Upper lobe of right lung (tissue), 1 donor: ENCODE data around the gene TCHP. TPM values are rescaled to one million over a fixed set of nuclear protein-coding genes. Genes with fewer than 3 reads are reported as not detected.

Experiments
- ATAC-seq: fragments of 200-7000 bp; cut with Tn5 transposase; one replicate; pipeline ENCODE4 v1.9.1; 2020; ENCODE audit warnings: mild to moderate bottlenecking, moderate library complexity
- DNase-seq: peaks from one replicate; pipeline ENCODE4 v3.0.0-alpha.2; 2020
- H3K27ac ChIP-seq: fragments of 200-600 bp; one replicate; pipeline ENCODE4 v1.8.0; 2022
- H3K27me3 ChIP-seq: fragments of 200-600 bp; one replicate; pipeline ENCODE4 v1.8.0; 2022; ENCODE audit warnings: mild to moderate bottlenecking
- H3K36me3 ChIP-seq: fragments of 200-600 bp; one replicate; pipeline ENCODE4 v1.8.0; 2022
- H3K4me1 ChIP-seq: fragments of 200-600 bp; one replicate; pipeline ENCODE4 v1.8.0; 2022
- H3K4me3 ChIP-seq: fragments of 200-600 bp; one replicate; pipeline ENCODE4 v1.8.0; 2022; ENCODE audit warnings: mild to moderate bottlenecking
- H3K9me3 ChIP-seq: fragments of 200-600 bp; one replicate; pipeline ENCODE4 v1.8.0; 2022
- intact Hi-C: fragments of 100-400 bp; cut with DNase I; formaldehyde crosslinking; loops from one replicate; pipeline ENCODE4 v1.11.0; 2022
- total RNA-seq: library from RNA; stranded (reverse); fragmentation: NEBNext Ultra II Directional; extraction: Animal tissue kit (Norgen Biotek cat#: 25700); gene quantifications from one replicate; pipeline ENCODE4 v1.2.1, GENCODE V29; 2021
- TF ChIP-seq, protein P1 (sequence below): fragments of 200-600 bp; IDR thresholded peaks from one replicate; pipeline ENCODE4 v1.8.0; 2022; ENCODE audit warnings: antibody characterized with exemption
- donor health status: DM: no; HTN: yes; CAD: no; lungs with severe emphysema.

TCHP gene
- total RNA-seq, 1 donor from 2014 or later, result 16.5 TPM

DNA sequence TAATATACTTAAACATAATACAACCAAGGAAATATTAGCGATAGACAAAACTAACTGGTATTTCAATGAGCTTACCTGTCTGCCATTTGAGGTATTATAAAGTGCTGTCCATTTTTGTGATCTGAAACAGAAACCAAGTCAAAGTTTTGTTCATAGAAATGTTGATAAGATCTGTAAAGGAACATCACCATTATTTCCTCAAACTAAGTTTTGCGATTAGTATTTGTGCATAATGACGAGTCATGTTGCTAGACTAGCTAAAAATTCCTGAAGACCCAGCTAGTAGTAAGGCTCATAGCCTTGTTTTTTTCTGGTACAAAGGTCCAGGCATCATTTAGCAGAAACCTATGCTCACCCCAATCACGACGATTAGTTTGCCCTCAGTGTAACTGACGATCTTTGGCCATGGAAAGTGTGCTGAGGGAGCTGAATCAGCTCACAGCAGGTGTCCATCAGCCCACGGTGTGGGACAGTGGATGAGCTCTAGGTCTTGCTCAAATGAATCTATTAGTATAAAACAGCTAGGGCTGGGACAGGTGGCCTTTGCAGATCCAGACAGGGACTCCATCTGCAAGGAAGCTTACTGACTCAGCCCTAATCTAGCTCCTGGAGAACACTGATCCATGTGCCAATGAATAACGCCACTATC, 67.4 kb downstream of the TCHP start:
- intact Hi-C loops, result no loop called here
- H3K4me3 ChIP-seq, result no peak overlapping the region
- peaks cover 4% of the 10 kb centered on the region for H3K4me1 ChIP-seq
- H3K27ac ChIP-seq, result no peak overlapping the region
- no peak for ATAC-seq
- H3K36me3 ChIP-seq, result peaks cover 78% of the 10 kb centered on the region
- H3K9me3 ChIP-seq, result no peaks in the 10 kb centered on the region
- no peak for DNase-seq
- TF ChIP-seq, protein P1, sequence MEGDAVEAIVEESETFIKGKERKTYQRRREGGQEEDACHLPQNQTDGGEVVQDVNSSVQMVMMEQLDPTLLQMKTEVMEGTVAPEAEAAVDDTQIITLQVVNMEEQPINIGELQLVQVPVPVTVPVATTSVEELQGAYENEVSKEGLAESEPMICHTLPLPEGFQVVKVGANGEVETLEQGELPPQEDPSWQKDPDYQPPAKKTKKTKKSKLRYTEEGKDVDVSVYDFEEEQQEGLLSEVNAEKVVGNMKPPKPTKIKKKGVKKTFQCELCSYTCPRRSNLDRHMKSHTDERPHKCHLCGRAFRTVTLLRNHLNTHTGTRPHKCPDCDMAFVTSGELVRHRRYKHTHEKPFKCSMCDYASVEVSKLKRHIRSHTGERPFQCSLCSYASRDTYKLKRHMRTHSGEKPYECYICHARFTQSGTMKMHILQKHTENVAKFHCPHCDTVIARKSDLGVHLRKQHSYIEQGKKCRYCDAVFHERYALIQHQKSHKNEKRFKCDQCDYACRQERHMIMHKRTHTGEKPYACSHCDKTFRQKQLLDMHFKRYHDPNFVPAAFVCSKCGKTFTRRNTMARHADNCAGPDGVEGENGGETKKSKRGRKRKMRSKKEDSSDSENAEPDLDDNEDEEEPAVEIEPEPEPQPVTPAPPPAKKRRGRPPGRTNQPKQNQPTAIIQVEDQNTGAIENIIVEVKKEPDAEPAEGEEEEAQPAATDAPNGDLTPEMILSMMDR, result no peak
- H3K27me3 ChIP-seq, result no peaks in the 10 kb centered on the region

Other genes with a start within 250 kb of the TCHP start
- 6.2 TPM for gene FAM222A, start 186.4 kb upstream of the TCHP start, total RNA-seq
- 4.5 TPM for gene TRPV4, start 66.9 kb upstream of the TCHP start, total RNA-seq
- gene GLTP, start 19.7 kb upstream of the TCHP start, total RNA-seq, result 44.0 TPM
- 52.1 TPM for gene GIT2, start 96.1 kb downstream of the TCHP start, total RNA-seq
- gene ANKRD13A, start 99.2 kb downstream of the TCHP start, total RNA-seq, result 54.0 TPM
- gene C12orf76, start 148.2 kb downstream of the TCHP start, total RNA-seq, result 25.0 TPM
- gene IFT81, start 224.1 kb downstream of the TCHP start, total RNA-seq, result 7.3 TPM